ENCODE measurements around the gene SPSB2. TPM values are rescaled to one million over a fixed set of nuclear protein-coding genes. Genes with fewer than 3 reads are reported as not detected.
"Not testable (repeated sequence)": the region's sequence is repeated elsewhere in the genome, so short reads cannot be mapped to it uniquely, and the experiment has no call there.

The SPSB2 gene
- total and polyA plus RNA-seq, 2 donors from 2014 or later = 19.0 to 21.3 TPM

GRCh38 chr12:6894321-6894720, 21.2 kb upstream of the SPSB2 start:
- Histone ChIP-seq H3K4me3 (ENCODE audit: low read length in 3 of 3) (no peak overlapping the region), H3K27ac (ENCODE audit: low read depth in 2 of 2, low read length in 2 of 2) (no peak overlapping the region), H3K36me3 (ENCODE audit: control insufficient read depth in 2 of 3, insufficient read depth in 3 of 3, low read length in 3 of 3) (no peaks in the 10 kb centered on the region), H3K4me1 (ENCODE audit: control insufficient read depth in 2 of 3, insufficient read depth in 2 of 3, low read depth in 1 of 3, low read length in 3 of 3) (peaks cover 4 to 6% (median 5%) of the 10 kb centered on the region in 3 donors), H3K27me3 (ENCODE audit: control insufficient read depth, insufficient read depth, low read length) (no peaks in the 10 kb centered on the region), H3K9ac (ENCODE audit: low read length in 3 of 3) (no peak overlapping the region), H3K9me3 (ENCODE audit: control insufficient read depth in 2 of 3, insufficient read depth in 1 of 3, low read length in 3 of 3) (no peaks in the 10 kb centered on the region)
- intact Hi-C loops (cut with DNase I) = no loop called here
- FAIRE-seq (no peak), DNase-seq (no peak)
- TF ChIP-seq CTCF (IDR thresholded peaks at IDR 0.05; ENCODE audit: borderline replicate concordance, extremely low read depth, insufficient read depth) = no peak

- FAIRE-seq; H3K4me1 ChIP-seq (ENCODE audit: control insufficient read depth in 2 of 3, insufficient read depth in 2 of 3, low read depth in 1 of 3, low read length in 3 of 3); H3K9me3 ChIP-seq (ENCODE audit: control insufficient read depth in 2 of 3, insufficient read depth in 1 of 3, low read length in 3 of 3); intact Hi-C loops (cut with DNase I); H3K27ac ChIP-seq (ENCODE audit: low read depth in 2 of 2, low read length in 2 of 2); H3K36me3 ChIP-seq (ENCODE audit: control insufficient read depth in 2 of 3, insufficient read depth in 3 of 3, low read length in 3 of 3); H3K9ac ChIP-seq (ENCODE audit: low read length in 3 of 3); H3K27me3 ChIP-seq (ENCODE audit: control insufficient read depth, insufficient read depth, low read length); H3K4me3 ChIP-seq (ENCODE audit: low read length in 3 of 3): not testable (repeated sequence)
- peak in 1 of 5 donors; percentile 11 for DNase-seq
Observed at GRCh38 chr12:6892683-6893082, 19.6 kb upstream of the SPSB2 start.

GRCh38 chr12:6891646-6892001, 18.5 kb upstream of the SPSB2 start:
- DNase-seq (peak in 1 of 5 donors; percentile 46), FAIRE-seq (no peak)
- intact Hi-C loops (cut with DNase I) = no loop called here
- Histone ChIP-seq H3K27me3 (ENCODE audit: control insufficient read depth, insufficient read depth, low read length) (no peaks in the 10 kb centered on the region), H3K9me3 (ENCODE audit: control insufficient read depth in 2 of 3, insufficient read depth in 1 of 3, low read length in 3 of 3) (no peaks in the 10 kb centered on the region), H3K36me3 (ENCODE audit: control insufficient read depth in 2 of 3, insufficient read depth in 3 of 3, low read length in 3 of 3) (no peaks in the 10 kb centered on the region), H3K27ac (ENCODE audit: low read depth in 2 of 2, low read length in 2 of 2) (peak overlapping the region; percentile 59 to 89), H3K4me1 (ENCODE audit: control insufficient read depth in 2 of 3, insufficient read depth in 2 of 3, low read depth in 1 of 3, low read length in 3 of 3) (peaks cover 4 to 6% (median 5%) of the 10 kb centered on the region in 3 donors), H3K4me3 (ENCODE audit: low read length in 3 of 3) (peak overlapping the region; percentile 58 to 61 (median 59)), H3K9ac (ENCODE audit: low read length in 3 of 3) (peak overlapping the region; percentile 56 to 87 (median 66))
- TF ChIP-seq CTCF (IDR thresholded peaks at IDR 0.05; ENCODE audit: borderline replicate concordance, extremely low read depth, insufficient read depth) = no peak

GRCh38 chr12:6890789-6891645, 17.9 kb upstream of the SPSB2 start:
- intact Hi-C loops (cut with DNase I) = no loop called here
- Histone ChIP-seq H3K27ac (ENCODE audit: low read depth in 2 of 2, low read length in 2 of 2) (peak overlapping the region; percentile 93 to 96), H3K4me3 (ENCODE audit: low read length in 3 of 3) (peak overlapping the region; percentile 76 to 96 (median 79)), H3K36me3 (ENCODE audit: control insufficient read depth in 2 of 3, insufficient read depth in 3 of 3, low read length in 3 of 3) (no peaks in the 10 kb centered on the region), H3K4me1 (ENCODE audit: control insufficient read depth in 2 of 3, insufficient read depth in 2 of 3, low read depth in 1 of 3, low read length in 3 of 3) (peaks cover 4 to 6% (median 5%) of the 10 kb centered on the region in 3 donors), H3K9ac (ENCODE audit: low read length in 3 of 3) (peak overlapping the region; percentile 87 to 94 (median 88)), H3K9me3 (ENCODE audit: control insufficient read depth in 2 of 3, insufficient read depth in 1 of 3, low read length in 3 of 3) (no peaks in the 10 kb centered on the region), H3K27me3 (ENCODE audit: control insufficient read depth, insufficient read depth, low read length) (no peaks in the 10 kb centered on the region)
- DNase-seq = peak; percentile 98 to 99 (median 99)
- no peak for FAIRE-seq
- peak; percentile 85 for TF ChIP-seq CTCF (IDR thresholded peaks at IDR 0.05; ENCODE audit: borderline replicate concordance, extremely low read depth, insufficient read depth)

- peak in 2 of 5 donors; percentile 45 to 47 for DNase-seq
- H3K27me3 ChIP-seq (ENCODE audit: control insufficient read depth, insufficient read depth, low read length); H3K4me1 ChIP-seq (ENCODE audit: control insufficient read depth in 2 of 3, insufficient read depth in 2 of 3, low read depth in 1 of 3, low read length in 3 of 3); intact Hi-C loops (cut with DNase I); FAIRE-seq; H3K9me3 ChIP-seq (ENCODE audit: control insufficient read depth in 2 of 3, insufficient read depth in 1 of 3, low read length in 3 of 3); H3K36me3 ChIP-seq (ENCODE audit: control insufficient read depth in 2 of 3, insufficient read depth in 3 of 3, low read length in 3 of 3): not testable (repeated sequence)
- H3K4me3 ChIP-seq (ENCODE audit: low read length in 3 of 3) = peak overlapping the region in 2 of 3 donors; percentile 76 to 96
- H3K27ac ChIP-seq (ENCODE audit: low read depth in 2 of 2, low read length in 2 of 2) = peak overlapping the region; percentile 93 to 96
- peak overlapping the region in 2 of 3 donors; percentile 79 to 88 for H3K9ac ChIP-seq (ENCODE audit: low read length in 3 of 3)
Observed at GRCh38 chr12:6889775-6890573, 16.9 kb upstream of the SPSB2 start.
